Gastrocnemius medialis (tissue), 4 donors: ENCODE results near the gene HTT. TPM values are rescaled to one million over a fixed set of nuclear protein-coding genes. Genes with fewer than 3 reads are reported as not detected.

Experiments used
- ATAC-seq, 2 donors: fragments of 150-250 bp; one replicate each; pipeline ENCODE4 v1.9.1; 2016
- DNase-seq, 2 donors: peaks; one replicate each; pipeline ENCODE4 v3.0.0-alpha.2; 2019
- H3K27ac ChIP-seq, 4 donors: fragments of 200-600 bp; sonication (generic); 1 replicate in 1 of 4; 2 replicates in 3 of 4; pipeline ENCODE4 v1.5.1; 2016 to 2018; ENCODE audit warnings: mild to moderate bottlenecking in 2 of 4, moderate library complexity in 1 of 4
- H3K27me3 ChIP-seq, 3 donors: fragments of 200-600 bp; sonication (generic) in 2 of 3; 1 replicate in 1 of 3; 2 replicates in 2 of 3; pipeline versions ENCODE4 v1.5.1 to v1.6.0; 2016 to 2019; ENCODE audit warnings: mild to moderate bottlenecking in 1 of 3, moderate library complexity in 1 of 3
- H3K36me3 ChIP-seq, 2 donors: fragments of 200-600 bp; sonication (generic) in 1 of 2; one replicate each; pipeline ENCODE4 v1.5.1; 2017 to 2018
- H3K4me1 ChIP-seq, 2 donors: fragments of 200-600 bp; sonication (generic) in 1 of 2; one replicate each; pipeline ENCODE4 v1.5.1; 2016 to 2017; ENCODE audit warnings: mild to moderate bottlenecking in 2 of 2
- H3K4me3 ChIP-seq, 4 donors: fragments of 200-600 bp; sonication (generic) in 3 of 4; 1 replicate in 1 of 4; 2 replicates in 3 of 4; pipeline ENCODE4 v1.5.1; 2016 to 2019; ENCODE audit warnings: mild to moderate bottlenecking in 2 of 4
- H3K9me3 ChIP-seq, 3 donors: fragments of 200-600 bp; sonication (generic) in 2 of 3; 1 replicate in 1 of 3; 2 replicates in 2 of 3; pipeline ENCODE4 v1.5.1; 2016 to 2019
- POLR2A ChIP-seq, 2 donors: fragments of 450-650 bp; IDR thresholded peaks; one replicate each; pipeline ENCODE4 v1.6.1; 2017; ENCODE audit warnings: antibody characterized with exemption in 2 of 2, mild to moderate bottlenecking in 2 of 2, moderate library complexity in 2 of 2
- in situ Hi-C, 4 donors: fragments of 200-750 bp; cut with MboI; loops; one replicate each; pipeline versions ENCODE4 v1.15.0 to v1.8.0; 2017; ENCODE audit warnings: low sequenced_read_pairs in 4 of 4
- intact Hi-C: fragments of 100-400 bp; cut with DNase I; formaldehyde crosslinking; loops from one replicate; pipeline ENCODE4 v1.15.1; 2023; ENCODE audit warnings: low total_unique reads
- total RNA-seq, 4 donors: library from RNA; depleted of rRNA; stranded (reverse); fragments of >200 nt; gene quantifications; one replicate each; pipeline versions ENCODE4 v1.1.0 to v1.2.3, GENCODE V29; 2016
- TF ChIP-seq, protein P1 (sequence below), 5 experiments: fragments of 450-650 bp in 3 of 5; fragments of 200-600 bp in 2 of 5; sonication (generic) in 2 of 5; IDR thresholded peaks in 4 of 5; conservative IDR thresholded peaks in 1 of 5; 1 replicate in 4 of 5; 2 replicates in 1 of 5; pipeline ENCODE4 v1.5.1; 2016 to 2019; ENCODE audit warnings: antibody characterized with exemption in 5 of 5, mild to moderate bottlenecking in 3 of 5, moderate library complexity in 3 of 5

HTT gene
- total RNA-seq, 4 donors from 2014 or later, result 23.5 to 73.0 (median 51.1) TPM

DNA sequence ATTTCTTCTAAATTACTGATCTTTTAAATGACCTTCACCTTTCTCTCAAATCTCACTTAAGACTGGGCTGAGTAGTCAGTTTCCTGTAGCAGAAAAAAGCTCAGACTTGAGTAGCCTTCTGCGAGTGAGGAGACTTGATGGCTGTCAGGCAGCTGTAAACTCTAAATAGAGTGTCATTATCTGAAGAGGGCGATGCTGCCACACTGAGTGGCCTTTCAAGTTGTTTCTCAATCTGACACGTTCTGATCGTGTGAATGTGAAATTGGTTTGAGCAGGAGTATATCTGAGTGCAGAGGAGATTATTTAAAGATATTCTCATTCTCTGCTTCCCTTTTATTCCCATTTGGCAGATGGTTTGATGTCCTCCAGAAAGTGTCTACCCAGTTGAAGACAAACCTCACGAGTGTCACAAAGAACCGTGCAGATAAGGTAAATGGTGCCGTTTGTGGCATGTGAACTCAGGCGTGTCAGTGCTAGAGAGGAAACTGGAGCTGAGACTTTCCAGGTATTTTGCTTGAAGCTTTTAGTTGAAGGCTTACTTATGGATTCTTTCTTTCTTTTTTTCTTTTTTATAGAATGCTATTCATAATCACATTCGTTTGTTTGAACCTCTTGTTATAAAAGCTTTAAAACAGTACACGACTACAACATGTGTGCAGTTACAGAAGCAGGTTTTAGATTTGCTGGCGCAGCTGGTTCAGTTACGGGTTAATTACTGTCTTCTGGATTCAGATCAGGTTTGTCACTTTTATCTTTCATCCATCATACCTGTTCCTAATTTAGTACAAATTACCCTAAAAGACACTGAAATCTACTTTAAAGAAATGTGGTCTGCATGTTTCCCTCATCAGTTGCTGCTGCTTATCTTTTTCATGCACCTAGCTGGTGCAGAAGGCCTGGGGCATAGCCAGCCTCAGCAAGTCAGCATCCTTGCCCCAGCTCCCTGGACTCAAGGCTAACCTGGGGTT lies 100.2 kb downstream of the HTT start:
- H3K27me3 ChIP-seq, result no peaks in the 10 kb centered on the region
- H3K9me3 ChIP-seq, result no peaks in the 10 kb centered on the region
- peak overlapping the region in 3 of 4 donors; percentile 45 to 55 (median 48) for H3K27ac ChIP-seq
- peaks cover 0 to 16% of the 10 kb centered on the region in 2 donors for H3K4me1 ChIP-seq
- H3K36me3 ChIP-seq, result peaks cover 0 to 66% of the 10 kb centered on the region in 2 donors
- intact Hi-C loops (no loop called here), in situ Hi-C loops (no loop called here)
- H3K4me3 ChIP-seq, result no peak overlapping the region
- peak in 1 of 2 donors; percentile 45 for DNase-seq
- ATAC-seq, result peak; percentile 93
- TF ChIP-seq, protein P1, sequence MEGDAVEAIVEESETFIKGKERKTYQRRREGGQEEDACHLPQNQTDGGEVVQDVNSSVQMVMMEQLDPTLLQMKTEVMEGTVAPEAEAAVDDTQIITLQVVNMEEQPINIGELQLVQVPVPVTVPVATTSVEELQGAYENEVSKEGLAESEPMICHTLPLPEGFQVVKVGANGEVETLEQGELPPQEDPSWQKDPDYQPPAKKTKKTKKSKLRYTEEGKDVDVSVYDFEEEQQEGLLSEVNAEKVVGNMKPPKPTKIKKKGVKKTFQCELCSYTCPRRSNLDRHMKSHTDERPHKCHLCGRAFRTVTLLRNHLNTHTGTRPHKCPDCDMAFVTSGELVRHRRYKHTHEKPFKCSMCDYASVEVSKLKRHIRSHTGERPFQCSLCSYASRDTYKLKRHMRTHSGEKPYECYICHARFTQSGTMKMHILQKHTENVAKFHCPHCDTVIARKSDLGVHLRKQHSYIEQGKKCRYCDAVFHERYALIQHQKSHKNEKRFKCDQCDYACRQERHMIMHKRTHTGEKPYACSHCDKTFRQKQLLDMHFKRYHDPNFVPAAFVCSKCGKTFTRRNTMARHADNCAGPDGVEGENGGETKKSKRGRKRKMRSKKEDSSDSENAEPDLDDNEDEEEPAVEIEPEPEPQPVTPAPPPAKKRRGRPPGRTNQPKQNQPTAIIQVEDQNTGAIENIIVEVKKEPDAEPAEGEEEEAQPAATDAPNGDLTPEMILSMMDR (IDR thresholded peaks at IDR 0.05 in 4 of 5, conservative IDR thresholded peaks at IDR 0.05 in 1 of 5), result peak in 1 of 5 experiments; percentile 31
- no peak for TF ChIP-seq POLR2A (IDR thresholded peaks at IDR 0.05)

DNA sequence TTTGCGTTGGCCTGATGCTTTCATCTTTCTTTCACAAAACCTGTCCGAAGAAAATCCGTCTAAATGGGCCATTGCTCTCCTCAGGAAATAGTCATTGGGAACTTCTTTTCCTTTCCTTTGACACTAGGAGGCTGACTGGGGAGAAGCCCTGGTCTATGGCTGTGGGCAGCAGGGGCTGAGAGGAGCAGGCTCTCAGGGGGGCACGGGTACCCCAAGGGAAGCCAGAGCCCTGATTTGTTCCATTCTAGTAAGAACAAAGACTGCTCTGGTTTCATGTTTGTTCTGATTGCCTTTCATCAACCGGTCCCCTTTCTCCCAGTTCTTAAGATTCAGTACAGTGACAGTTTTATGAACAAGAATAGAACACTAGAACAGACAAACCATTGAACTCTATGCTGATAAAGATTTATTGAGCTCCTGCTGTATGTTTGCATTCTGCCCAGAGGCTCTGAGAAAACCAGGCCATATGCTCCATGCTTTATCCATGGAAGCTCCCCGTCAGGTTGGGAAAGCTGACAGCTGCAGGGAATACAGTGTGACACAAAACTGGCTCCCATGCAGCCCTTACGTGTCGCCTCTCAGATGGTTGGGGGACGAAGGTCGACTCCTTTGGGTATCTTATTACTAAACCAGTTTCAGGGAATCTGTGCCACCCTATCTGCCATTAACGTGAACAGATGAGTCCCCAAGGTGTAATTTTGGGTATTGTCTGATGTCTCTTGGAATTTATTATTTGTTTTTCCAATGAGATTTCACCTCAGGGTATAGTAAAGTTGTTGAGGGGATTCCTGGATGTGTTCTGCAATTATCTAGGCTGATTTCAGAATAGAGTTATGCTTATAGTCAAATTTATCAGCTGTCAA lies 102.1 kb downstream of the HTT start:
- no peaks in the 10 kb centered on the region for H3K27me3 ChIP-seq
- TF ChIP-seq, protein P1 (IDR thresholded peaks at IDR 0.05 in 4 of 5, conservative IDR thresholded peaks at IDR 0.05 in 1 of 5), result no peak
- TF ChIP-seq POLR2A (IDR thresholded peaks at IDR 0.05), result no peak
- in situ Hi-C loops, result no loop called here
- peaks cover 0 to 16% of the 10 kb centered on the region in 2 donors for H3K4me1 ChIP-seq
- H3K9me3 ChIP-seq, result no peaks in the 10 kb centered on the region
- H3K4me3 ChIP-seq, result no peak overlapping the region
- DNase-seq (no peak), ATAC-seq (peak in 1 of 2 donors; percentile 42)
- H3K36me3 ChIP-seq, result peaks cover 0 to 73% of the 10 kb centered on the region in 2 donors
- intact Hi-C loops, result no loop called here
- no peak overlapping the region for H3K27ac ChIP-seq

DNA sequence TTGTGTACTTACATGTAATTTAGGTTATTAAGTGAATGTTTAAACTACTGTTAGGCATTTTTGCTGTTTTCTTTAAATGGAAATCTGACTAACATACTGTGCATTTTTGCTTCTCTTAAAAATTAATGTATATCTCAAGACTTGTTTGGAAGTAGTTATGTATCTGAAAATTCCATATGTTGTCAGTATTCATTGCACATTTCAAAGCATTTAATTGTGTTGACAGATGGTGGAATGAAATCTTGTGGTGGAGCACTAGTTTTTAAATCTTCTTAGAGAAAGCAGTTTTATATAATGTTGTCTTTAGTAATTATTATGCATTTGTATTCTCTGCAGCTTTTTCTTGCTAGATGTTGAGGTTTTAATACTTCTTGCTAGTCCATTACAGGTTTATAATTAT lies 102.9 kb downstream of the HTT start:
- H3K4me1 ChIP-seq, result peaks cover 0 to 16% of the 10 kb centered on the region in 2 donors
- H3K36me3 ChIP-seq, result peaks cover 0 to 79% of the 10 kb centered on the region in 2 donors
- H3K4me3 ChIP-seq, result no peak overlapping the region
- in situ Hi-C loops (no loop called here), intact Hi-C loops (no loop called here)
- H3K27me3 ChIP-seq, result no peaks in the 10 kb centered on the region
- H3K27ac ChIP-seq, result no peak overlapping the region
- ATAC-seq (no peak), DNase-seq (no peak)
- TF ChIP-seq POLR2A (IDR thresholded peaks at IDR 0.05), result no peak
- TF ChIP-seq, protein P1 (IDR thresholded peaks at IDR 0.05 in 4 of 5, conservative IDR thresholded peaks at IDR 0.05 in 1 of 5), result no peak
- no peaks in the 10 kb centered on the region for H3K9me3 ChIP-seq

DNA sequence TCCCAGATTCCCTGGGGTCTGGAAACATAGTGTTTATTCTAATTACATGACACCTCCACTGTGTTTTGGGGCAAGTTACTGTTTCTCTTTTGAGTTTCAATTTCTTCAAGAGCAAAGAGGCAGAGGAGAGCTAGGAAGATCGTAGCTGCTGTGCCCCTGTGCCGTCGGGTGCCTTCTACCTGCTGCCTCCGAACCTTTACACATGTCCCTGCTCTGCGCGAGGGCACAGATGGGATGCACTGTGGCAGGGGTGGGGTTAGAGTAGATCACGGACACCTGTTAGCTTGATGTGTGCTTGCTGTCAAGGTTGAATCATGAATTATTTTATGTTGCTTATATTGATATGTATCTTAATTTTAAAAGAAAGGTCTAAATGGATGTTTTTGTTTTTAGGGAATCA lies 103.4 kb downstream of the HTT start:
- TF ChIP-seq POLR2A (IDR thresholded peaks at IDR 0.05), result no peak
- TF ChIP-seq, protein P1 (IDR thresholded peaks at IDR 0.05 in 4 of 5, conservative IDR thresholded peaks at IDR 0.05 in 1 of 5), result no peak
- peaks cover 0 to 79% of the 10 kb centered on the region in 2 donors for H3K36me3 ChIP-seq
- no peak overlapping the region for H3K27ac ChIP-seq
- ATAC-seq (no peak), DNase-seq (no peak)
- H3K4me1 ChIP-seq, result peaks cover 0 to 16% of the 10 kb centered on the region in 2 donors
- intact Hi-C loops (no loop called here), in situ Hi-C loops (no loop called here)
- no peaks in the 10 kb centered on the region for H3K27me3 ChIP-seq
- H3K4me3 ChIP-seq, result no peak overlapping the region
- H3K9me3 ChIP-seq, result no peaks in the 10 kb centered on the region
